RWPE2 (cell line): ENCODE measurements around the gene EYA4.

Source experiments
- ATAC-seq: fragments of 200-7000 bp; cut with Tn5 transposase; 3 replicates; pipeline ENCODE4 v1.9.1; 2021; ENCODE audit warnings: low read depth
- DNase-seq: peaks from one replicate; pipeline ENCODE4 v3.0.0-alpha.2; 2020; ENCODE audit warnings: low spot score
- H3K27ac ChIP-seq: fragments of 450-650 bp; 2 replicates; pipeline ENCODE4 v1.5.1; 2017; ENCODE audit warnings: mild to moderate bottlenecking; ENCODE audit not compliant: poor library complexity, severe bottlenecking
- H3K27me3 ChIP-seq: fragments of 250-450 bp; sonication (Bioruptor Pico); 2 replicates; pipeline ENCODE4 v1.5.1; 2021; ENCODE audit warnings: mild to moderate bottlenecking, moderate library complexity; ENCODE audit not compliant: insufficient read depth, poor library complexity, severe bottlenecking
- H3K36me3 ChIP-seq: fragments of 250-450 bp; sonication (Bioruptor Pico); 2 replicates; pipeline ENCODE4 v1.5.1; 2020; ENCODE audit warnings: low read depth, mild to moderate bottlenecking, moderate library complexity
- H3K4me1 ChIP-seq: fragments of 250-450 bp; sonication (Bioruptor Pico); 2 replicates; pipeline ENCODE4 v1.5.1; 2021; ENCODE audit warnings: mild to moderate bottlenecking, moderate library complexity; ENCODE audit not compliant: insufficient read depth, poor library complexity, severe bottlenecking
- H3K4me3 ChIP-seq: fragments of 250-450 bp; sonication (Bioruptor Pico); 2 replicates; pipeline ENCODE4 v1.5.1; 2021; ENCODE audit warnings: mild to moderate bottlenecking, moderate library complexity; ENCODE audit not compliant: severe bottlenecking
- H3K9me3 ChIP-seq: fragments of 250-450 bp; sonication (Bioruptor Pico); 2 replicates; pipeline ENCODE4 v1.5.1; 2021; ENCODE audit warnings: mild to moderate bottlenecking, moderate library complexity; ENCODE audit not compliant: severe bottlenecking
- TF ChIP-seq, protein P1 (sequence below): fragments of 450-650 bp; IDR thresholded peaks from one replicate; pipeline ENCODE4 v1.5.1; 2017; ENCODE audit warnings: mild to moderate bottlenecking, moderate library complexity; ENCODE audit not compliant: poor library complexity, severe bottlenecking

EYA4 gene

GRCh38 chr6:133411757-133412156 is 170.6 kb downstream of the EYA4 start:
- Histone ChIP-seq H3K9me3 (no peaks in the 10 kb centered on the region), H3K27ac (no peak overlapping the region), H3K4me1 (no peaks in the 10 kb centered on the region), H3K36me3 (no peaks in the 10 kb centered on the region), H3K27me3 (no peaks in the 10 kb centered on the region), H3K4me3 (no peak overlapping the region)
- ATAC-seq (no peak), DNase-seq (no peak)
- TF ChIP-seq, protein P1, sequence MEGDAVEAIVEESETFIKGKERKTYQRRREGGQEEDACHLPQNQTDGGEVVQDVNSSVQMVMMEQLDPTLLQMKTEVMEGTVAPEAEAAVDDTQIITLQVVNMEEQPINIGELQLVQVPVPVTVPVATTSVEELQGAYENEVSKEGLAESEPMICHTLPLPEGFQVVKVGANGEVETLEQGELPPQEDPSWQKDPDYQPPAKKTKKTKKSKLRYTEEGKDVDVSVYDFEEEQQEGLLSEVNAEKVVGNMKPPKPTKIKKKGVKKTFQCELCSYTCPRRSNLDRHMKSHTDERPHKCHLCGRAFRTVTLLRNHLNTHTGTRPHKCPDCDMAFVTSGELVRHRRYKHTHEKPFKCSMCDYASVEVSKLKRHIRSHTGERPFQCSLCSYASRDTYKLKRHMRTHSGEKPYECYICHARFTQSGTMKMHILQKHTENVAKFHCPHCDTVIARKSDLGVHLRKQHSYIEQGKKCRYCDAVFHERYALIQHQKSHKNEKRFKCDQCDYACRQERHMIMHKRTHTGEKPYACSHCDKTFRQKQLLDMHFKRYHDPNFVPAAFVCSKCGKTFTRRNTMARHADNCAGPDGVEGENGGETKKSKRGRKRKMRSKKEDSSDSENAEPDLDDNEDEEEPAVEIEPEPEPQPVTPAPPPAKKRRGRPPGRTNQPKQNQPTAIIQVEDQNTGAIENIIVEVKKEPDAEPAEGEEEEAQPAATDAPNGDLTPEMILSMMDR, result no peak

GRCh38 chr6:133415262-133415661 is 174.1 kb downstream of the EYA4 start:
- Histone ChIP-seq H3K9me3 (no peaks in the 10 kb centered on the region), H3K4me3 (no peak overlapping the region), H3K27me3 (no peaks in the 10 kb centered on the region), H3K36me3 (no peaks in the 10 kb centered on the region), H3K27ac (no peak overlapping the region), H3K4me1 (no peaks in the 10 kb centered on the region)
- ATAC-seq (no peak), DNase-seq (no peak)
- TF ChIP-seq, protein P1, result no peak

DNA sequence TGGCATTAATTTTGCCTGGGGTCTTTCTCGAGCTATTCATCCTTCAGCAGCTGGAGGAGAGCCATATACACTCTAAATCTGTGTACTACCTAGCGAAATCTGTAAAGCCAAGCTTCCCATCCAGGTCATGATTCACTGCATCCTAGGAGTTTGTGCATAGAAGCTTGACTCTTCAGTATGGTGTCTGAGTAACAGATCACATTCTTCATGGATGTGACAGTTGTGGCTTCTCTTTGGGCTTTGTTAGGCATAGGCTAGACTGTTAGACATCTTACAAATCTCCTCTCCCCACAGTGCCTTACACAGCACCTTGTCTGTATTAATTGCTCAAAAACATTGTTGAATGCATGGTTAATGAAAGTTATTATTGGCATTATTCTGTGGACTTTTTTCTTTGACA is 177.0 kb downstream of the EYA4 start:
- TF ChIP-seq, protein P1, result no peak
- ATAC-seq (no peak), DNase-seq (no peak)
- H3K4me3 ChIP-seq, result no peak overlapping the region
- H3K27me3 ChIP-seq, result no peaks in the 10 kb centered on the region
- H3K36me3 ChIP-seq, result no peaks in the 10 kb centered on the region
- H3K4me1 ChIP-seq, result no peaks in the 10 kb centered on the region
- H3K27ac ChIP-seq, result no peak overlapping the region
- no peaks in the 10 kb centered on the region for H3K9me3 ChIP-seq

GRCh38 chr6:133423242-133423641 is 182.1 kb downstream of the EYA4 start:
- no peaks in the 10 kb centered on the region for H3K36me3 ChIP-seq
- no peak overlapping the region for H3K4me3 ChIP-seq
- DNase-seq (no peak), ATAC-seq (no peak)
- H3K27me3 ChIP-seq, result no peaks in the 10 kb centered on the region
- H3K27ac ChIP-seq, result no peak overlapping the region
- H3K4me1 ChIP-seq, result no peaks in the 10 kb centered on the region
- no peaks in the 10 kb centered on the region for H3K9me3 ChIP-seq
- TF ChIP-seq, protein P1, result no peak

DNA sequence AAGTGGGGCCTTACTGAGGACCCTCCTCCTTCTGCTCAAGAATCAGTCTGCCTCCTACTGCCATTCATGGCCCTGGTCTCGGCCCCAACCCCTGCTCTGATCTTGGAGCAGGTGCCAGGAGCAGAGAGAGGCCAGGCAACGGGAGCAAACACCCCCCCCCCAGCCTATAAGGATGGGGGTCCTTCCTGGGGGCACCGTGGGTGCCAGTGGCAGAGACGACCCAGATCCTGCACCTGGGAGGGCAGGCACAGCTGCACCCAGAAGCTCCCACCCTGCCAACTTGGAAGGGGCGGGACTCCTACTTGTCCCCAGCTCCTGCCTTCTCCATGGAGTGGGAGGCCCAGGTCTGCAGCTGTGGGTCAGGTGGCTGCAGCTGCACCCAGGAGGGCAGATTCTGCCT is 183.2 kb downstream of the EYA4 start:
- no peak overlapping the region for H3K27ac ChIP-seq
- H3K36me3 ChIP-seq, result no peaks in the 10 kb centered on the region
- DNase-seq (no peak), ATAC-seq (no peak)
- H3K9me3 ChIP-seq, result no peaks in the 10 kb centered on the region
- H3K27me3 ChIP-seq, result no peaks in the 10 kb centered on the region
- no peak overlapping the region for H3K4me3 ChIP-seq
- TF ChIP-seq, protein P1, result no peak
- no peaks in the 10 kb centered on the region for H3K4me1 ChIP-seq
